HG03103 (cell line): ENCODE measurements around the gene ANKRD12.
A peak's percentile ranks its signal among the peaks of the same experiment; 100 is the strongest.

Source experiments
- ATAC-seq: cut with Tn5 transposase; IDR thresholded peaks from one replicate; pipeline ENCODE4 v1.9.1; 2021; ENCODE audit warnings: low read depth; ENCODE audit not compliant: unreplicated experiment

Gene ANKRD12

DNA sequence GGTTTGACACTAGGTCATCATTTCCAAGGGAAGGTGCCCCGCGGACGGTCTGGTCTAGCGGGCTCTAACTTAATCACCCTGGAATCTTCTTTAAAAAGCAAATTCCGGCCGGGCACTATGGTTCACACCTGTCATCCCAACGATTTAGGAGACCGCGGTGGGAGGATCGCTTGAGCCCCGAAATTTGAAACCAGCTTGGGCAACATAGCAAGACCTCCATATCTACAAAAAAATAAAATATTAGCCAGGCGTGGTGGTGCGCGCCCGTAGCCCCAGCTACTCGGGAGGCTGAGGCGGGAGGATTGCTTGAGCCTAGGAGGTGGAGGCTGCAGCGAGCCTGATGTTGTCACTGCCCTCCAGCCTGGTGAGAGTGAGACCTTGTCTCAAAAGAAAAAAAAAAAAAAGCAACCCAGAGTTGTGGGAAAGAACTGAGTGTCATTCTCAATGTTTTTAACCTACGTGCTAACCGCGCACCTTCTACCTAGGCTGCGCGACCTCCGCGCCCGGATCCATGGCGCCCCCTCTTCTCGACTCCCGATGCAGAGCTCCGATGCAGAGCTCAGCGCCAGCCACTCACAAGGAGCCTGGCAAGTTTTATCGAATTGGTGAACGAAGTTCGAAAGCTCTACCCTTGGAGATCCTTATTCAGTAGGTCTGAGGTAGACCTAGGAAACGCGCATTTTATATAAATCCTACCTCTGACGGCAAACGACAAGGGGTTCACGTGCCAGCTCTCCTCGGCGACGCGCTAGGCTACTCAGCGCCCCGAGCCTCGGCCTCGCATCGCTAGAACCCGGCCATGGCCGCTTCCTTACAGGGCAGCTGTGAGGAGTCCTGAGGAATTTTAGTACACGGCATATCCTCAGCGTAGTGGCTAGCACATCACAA lies 197.1 kb downstream of the ANKRD12 start:
- ATAC-seq = peak; percentile 19

DNA sequence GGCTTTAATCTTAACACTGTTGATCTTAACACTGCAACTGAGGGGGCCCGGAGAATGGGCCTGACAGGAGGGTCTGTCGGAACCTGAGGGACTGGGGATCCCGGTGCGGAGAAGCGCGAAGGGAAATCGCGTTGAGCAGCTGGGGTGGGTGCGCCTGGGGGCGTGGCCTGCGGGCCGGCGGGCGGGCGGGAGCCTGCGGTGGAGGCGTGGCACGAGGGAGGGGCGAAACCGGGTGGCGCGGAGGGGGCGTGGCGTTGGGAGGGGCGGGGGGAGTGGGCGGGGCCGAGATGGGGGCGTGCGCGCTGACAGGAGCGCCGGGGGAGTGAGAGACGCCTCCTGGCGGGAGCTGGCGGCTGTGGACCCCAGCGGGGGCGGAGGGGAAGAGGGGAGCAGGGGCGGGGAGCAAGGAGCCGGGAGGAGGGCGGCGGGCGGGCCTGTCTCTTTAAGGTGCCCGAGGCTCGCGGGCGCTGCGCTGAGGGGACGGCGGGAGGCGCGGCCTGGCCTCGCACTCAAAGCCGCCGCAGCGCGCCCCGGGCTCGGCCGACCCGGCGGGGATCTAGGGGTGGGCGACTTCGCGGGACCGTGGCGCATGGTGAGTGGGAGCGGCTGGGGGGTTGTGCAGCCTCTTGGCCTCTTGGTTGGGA lies 197.9 kb downstream of the ANKRD12 start, which contains the start of gene TWSG1:
TWSG1 (plus strand) TSS at position 445 of the 644 bp plus-strand sequence. CDS start 2,457 bp downstream, outside the sequence.
- peak; percentile 71 for ATAC-seq

DNA sequence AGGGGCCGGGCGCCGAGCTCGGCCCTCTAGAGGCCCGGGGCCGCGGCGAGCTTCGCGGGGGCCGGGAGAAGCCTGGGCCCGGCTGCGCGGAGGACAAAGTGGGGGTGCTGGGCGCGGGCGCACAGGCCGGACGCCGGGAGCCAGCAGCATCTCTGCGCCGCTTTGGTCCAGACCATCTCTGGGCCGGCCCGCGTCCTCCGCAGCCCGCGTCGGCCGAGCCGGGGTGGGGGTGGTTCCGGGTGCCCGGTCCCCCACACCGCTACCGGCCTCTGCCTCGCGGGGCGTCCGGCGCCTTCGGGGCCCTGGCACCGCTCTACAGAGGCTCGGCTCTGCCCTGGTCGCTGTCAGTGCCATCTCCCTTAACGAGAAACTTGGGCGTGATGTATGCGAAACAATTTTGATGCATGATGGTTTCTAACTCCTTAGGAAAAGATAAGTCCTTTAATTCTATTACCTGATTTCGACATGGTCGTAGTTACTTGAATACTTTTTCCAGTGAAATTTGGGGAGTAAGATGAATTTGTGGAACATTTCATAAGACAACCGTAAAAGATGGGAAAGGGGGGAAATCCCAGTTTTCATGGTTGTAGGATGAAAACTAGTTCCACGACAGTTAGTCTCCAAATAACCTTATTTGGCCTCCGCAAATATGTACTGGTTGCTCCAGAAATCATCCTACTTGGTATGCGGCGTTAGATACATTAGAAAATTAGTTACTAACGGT lies 198.6 kb downstream of the ANKRD12 start:
- peak; percentile 23 for ATAC-seq
